Kidney tubule cell (primary cell): Measurements from ENCODE around the gene NEU2.
"Not testable (repeated sequence)": the region's sequence is repeated elsewhere in the genome, so short reads cannot be mapped to it uniquely, and the experiment has no call there.

ENCODE experiments used
- DNase-seq: peaks from one replicate; pipeline ENCODE4 v3.0.0-alpha.2; 2018; ENCODE audit warnings: low spot score

Gene NEU2

GRCh38 chr2:233056961-233057605 is 24.6 kb downstream of the NEU2 start:
- no peak for DNase-seq

DNA sequence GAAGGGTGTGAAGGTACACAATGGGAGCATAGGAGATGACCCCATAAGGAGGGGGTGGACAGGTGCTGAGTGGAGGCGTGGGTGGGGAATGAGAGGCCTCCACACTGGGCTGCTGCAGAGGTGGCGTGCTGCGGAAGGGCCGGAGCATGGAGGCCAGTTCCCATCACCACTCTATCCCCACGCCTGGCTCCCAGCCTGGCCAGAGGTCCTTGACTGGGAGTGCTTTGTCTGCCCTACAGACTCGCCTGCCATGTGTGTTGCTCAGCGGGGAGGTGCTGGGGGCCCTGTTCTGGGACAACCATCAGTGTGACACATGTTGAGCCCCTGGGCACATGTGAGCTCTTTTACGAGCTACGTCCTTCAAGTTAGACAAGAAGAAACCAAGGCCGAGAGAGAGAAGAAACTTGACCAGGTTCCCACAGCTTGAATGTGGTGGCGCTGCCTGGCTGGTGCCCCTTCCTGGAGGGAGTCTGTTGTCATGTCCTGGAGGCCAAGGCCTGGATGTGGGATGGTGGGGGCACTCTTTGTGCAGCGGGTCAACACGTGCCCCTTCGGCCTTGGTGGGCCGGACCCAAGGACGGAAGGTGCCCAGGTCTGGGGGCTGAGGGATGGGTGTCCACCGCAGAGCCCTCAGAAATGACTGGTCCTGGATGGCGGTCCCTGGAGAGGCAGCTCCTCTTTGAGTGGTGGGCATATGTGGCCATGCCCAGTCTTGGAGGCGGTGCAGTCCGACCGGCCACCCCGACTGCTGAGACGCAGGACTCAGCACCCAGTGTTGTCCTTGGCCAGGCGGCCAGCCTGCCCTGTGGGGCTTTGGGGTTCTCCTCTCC is 26.5 kb downstream of the NEU2 start:
- no peak for DNase-seq

DNA sequence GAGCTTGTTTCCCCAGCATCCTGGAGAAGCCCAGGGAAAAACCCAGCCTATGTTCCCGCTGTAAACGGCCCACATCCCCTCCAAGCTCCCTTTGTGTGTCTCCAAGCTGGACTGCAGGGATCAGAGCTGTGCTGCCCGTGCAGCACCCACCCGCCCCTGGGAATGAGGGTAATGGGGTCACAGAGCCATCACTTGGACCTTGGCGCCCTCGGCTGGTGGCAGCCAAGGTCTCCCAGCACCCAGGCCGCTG is 27.0 kb downstream of the NEU2 start:
- no peak for DNase-seq

DNA sequence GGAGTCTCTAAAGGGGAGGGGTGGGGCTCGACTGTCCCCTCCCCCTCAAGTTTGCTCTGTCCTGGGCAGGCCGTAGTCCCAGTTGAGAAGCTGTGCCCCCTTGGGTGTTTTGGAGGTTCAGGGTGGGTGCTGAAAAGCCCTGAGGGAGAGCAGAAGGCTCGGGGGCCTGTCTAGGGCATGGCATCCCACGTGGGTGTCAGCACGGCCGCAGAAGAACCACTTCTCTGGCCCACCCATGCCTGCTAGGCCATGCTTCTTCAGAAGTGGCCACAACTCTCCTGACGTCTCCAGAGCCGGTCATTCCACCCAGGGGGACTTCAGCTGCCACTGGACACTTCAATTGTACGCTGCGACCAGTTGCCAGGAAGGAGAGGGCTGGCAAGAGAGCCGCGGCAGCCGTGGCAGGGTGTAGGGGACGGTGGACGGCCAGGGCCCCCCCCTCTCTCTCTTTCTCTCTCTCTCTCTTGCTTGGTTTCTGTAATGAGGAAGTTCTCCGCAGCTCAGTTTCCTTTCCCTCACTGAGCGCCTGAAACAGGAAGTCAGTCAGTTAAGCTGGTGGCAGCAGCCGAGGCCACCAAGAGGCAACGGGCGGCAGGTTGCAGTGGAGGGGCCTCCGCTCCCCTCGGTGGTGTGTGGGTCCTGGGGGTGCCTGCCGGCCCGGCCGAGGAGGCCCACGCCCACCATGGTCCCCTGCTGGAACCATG is 27.5 kb downstream of the NEU2 start, which contains the start of gene INPP5D:
TSS of gene INPP5D (plus strand) at position 546 of the 704 bp plus-strand sequence. CDS start at position 683, 137 bp downstream.
- no peak for DNase-seq

GRCh38 chr2:233060501-233060979 is 28.1 kb downstream of the NEU2 start:
- no peak for DNase-seq

- no peak for DNase-seq
Observed at GRCh38 chr2:233060980-233061590, 28.6 kb downstream of the NEU2 start.

- no peak for DNase-seq
Observed at GRCh38 chr2:233061591-233062450, 29.3 kb downstream of the NEU2 start.

GRCh38 chr2:233062451-233062850 is 30.0 kb downstream of the NEU2 start:
- no peak for DNase-seq

GRCh38 chr2:233062946-233063268 is 30.4 kb downstream of the NEU2 start:
- no peak for DNase-seq

- DNase-seq, result no peak
Observed at GRCh38 chr2:233063269-233063975, 30.9 kb downstream of the NEU2 start.

- DNase-seq, result no peak
Observed at GRCh38 chr2:233063976-233064411, 31.5 kb downstream of the NEU2 start.

- DNase-seq, result no peak
Observed at GRCh38 chr2:233064530-233065199, 32.2 kb downstream of the NEU2 start.

GRCh38 chr2:233065200-233065589 is 32.7 kb downstream of the NEU2 start:
- not testable (repeated sequence) for DNase-seq

DNA sequence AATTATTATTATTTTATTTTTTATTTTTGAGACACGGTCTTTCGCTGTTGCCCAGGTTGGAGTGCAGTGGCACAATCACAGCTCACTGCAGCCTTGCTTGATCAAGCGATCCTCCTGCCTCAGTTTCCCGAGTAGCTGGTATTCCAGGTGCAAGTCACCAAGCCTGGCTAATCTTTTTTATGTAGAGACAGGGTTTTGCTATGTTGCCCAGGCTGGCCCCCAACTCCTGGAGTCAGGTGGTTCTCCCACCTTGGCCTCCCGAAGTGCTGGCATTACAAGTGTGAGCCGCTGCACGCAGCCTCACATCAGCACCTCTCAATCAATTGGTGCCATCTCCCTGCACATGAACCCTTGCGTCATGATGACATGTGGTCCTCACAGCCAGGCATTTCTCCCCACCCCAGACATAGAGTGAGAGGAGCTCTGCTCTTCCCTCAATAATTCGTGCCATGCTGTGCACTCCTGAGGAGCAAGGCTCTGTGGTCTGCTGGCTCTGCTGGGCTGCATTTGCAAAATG is 33.5 kb downstream of the NEU2 start:
- DNase-seq, result no peak

DNA sequence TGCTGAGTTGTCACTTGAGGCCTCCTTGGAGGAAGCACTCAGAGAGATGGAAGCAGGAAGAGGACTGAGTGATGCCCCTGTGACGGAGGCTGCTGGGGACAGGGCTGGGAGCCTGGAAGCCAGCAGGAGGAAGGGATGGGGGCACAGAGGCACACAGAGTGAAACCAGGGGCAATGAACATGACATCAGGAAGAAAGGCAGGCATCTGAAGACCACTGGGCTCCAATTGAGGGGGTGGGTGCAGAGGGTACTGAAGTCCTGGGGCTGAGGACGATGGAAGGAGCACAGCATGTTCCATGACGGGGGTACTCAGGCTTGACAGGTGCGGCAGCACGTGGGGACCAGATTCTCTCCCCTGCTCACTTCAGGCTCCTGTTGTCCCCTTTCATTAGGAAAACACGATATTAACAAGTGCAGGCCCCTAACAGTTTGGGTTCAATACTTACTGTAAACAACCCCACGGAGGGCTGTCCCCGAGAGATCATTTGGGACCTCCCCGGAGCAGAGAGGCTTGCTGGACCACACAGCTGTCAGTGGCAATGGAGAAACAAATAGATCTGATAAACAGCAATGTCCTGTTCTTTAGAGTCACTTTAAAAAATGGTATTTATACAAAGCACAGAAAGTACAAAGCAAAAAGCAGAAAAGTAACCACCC is 36.4 kb downstream of the NEU2 start:
- no peak for DNase-seq

DNA sequence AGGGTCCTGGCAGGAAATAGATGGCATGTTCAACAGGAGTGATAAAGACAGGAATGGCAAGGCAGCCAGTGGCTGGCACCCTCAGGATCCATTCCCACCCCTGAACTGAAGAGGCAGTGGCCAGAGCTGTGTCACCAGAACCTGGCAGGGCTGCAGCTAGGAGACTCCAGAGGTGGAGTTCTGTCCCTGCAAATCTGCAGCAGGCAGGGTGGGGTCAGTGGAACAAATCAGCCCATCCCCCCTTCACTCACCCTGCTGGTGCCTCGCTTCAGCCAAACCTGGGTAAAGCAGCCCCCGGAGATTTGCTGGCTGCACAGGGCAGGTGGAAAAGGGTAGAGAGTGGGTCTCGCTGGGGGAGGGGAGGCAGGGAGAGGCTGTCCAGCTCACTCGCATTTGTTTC is 40.4 kb downstream of the NEU2 start:
- no peak for DNase-seq

DNA sequence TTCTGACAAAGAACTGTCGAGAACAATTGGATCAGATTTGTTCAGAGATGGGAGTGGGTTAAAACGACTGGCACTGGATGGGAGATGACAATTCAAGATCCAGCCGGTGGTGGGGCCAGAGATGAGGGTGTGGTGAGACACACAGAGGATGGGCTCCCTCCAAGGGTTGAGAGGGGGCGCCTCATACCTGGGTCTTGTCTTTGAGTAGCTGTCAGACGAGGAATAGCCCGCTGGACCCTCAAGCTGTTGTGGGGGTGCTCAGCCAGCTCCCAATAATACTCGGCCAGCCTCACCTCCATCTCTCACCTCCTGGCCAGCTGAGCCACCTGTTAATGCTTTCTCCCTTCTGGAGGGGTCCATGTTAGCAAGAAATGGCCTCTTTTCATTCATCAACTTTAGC is 41.6 kb downstream of the NEU2 start:
- DNase-seq, result no peak

- DNase-seq, result no peak
Observed at GRCh38 chr2:233075141-233075965, 42.9 kb downstream of the NEU2 start.

- peak; percentile 12 for DNase-seq
Observed at GRCh38 chr2:233075966-233076339, 43.5 kb downstream of the NEU2 start.
